Right renal cortex interstitium (tissue), 3 donors: Measurements from ENCODE around the gene CD96. TPM values are rescaled to one million over a fixed set of nuclear protein-coding genes. Genes with fewer than 3 reads are reported as not detected.
"Not testable (repeated sequence)": the region's sequence is repeated elsewhere in the genome, so short reads cannot be mapped to it uniquely, and the experiment has no call there.

Experiments used
- DNase-seq, 3 donors: peaks; one replicate each; pipeline ENCODE4 v3.0.0-alpha.2; 2013; ENCODE audit warnings: low read depth in 3 of 3, low spot score in 2 of 3
- polyA plus RNA-seq, 3 donors: library from polyadenylated mRNA; unstranded; fragments of 120-200 nt; gene quantifications; one replicate each; pipeline ENCODE4 v1.2.1, GENCODE V29; 2013; ENCODE audit not compliant: insufficient read length in 3 of 3

Gene CD96
- polyA plus RNA-seq, 3 donors: 0.75 to 1.4 (median 1.2) TPM

GRCh38 chr3:111668326-111668725 lies 126.3 kb downstream of the CD96 start:
- DNase-seq: no peak

GRCh38 chr3:111668888-111669488 lies 127.0 kb downstream of the CD96 start:
- DNase-seq: peak in 1 of 3 donors; percentile 31

- no peak for DNase-seq
Measured at GRCh38 chr3:111669926-111670630, 128.1 kb downstream of the CD96 start.

- not testable (repeated sequence) for DNase-seq
Measured at GRCh38 chr3:111672461-111672860, 130.5 kb downstream of the CD96 start.

- no peak for DNase-seq
Measured at GRCh38 chr3:111675846-111676210, 133.8 kb downstream of the CD96 start.

- no peak for DNase-seq
Measured at GRCh38 chr3:111676211-111677006, 134.4 kb downstream of the CD96 start.

- no peak for DNase-seq
Measured at GRCh38 chr3:111677007-111677392, 135.0 kb downstream of the CD96 start.

- DNase-seq: no peak
Measured at GRCh38 chr3:111681661-111682426, 139.8 kb downstream of the CD96 start.

- no peak for DNase-seq
Measured at GRCh38 chr3:111684640-111685039, 142.6 kb downstream of the CD96 start.

- no peak for DNase-seq
Measured at GRCh38 chr3:111688190-111688800, 146.3 kb downstream of the CD96 start.

GRCh38 chr3:111690242-111690641 lies 148.2 kb downstream of the CD96 start:
- no peak for DNase-seq

GRCh38 chr3:111691293-111691909 lies 149.4 kb downstream of the CD96 start:
- no peak for DNase-seq

- no peak for DNase-seq
Measured at GRCh38 chr3:111692593-111693552, 150.9 kb downstream of the CD96 start.

- no peak for DNase-seq
Measured at GRCh38 chr3:111694471-111694870, 152.5 kb downstream of the CD96 start.

- no peak for DNase-seq
Measured at GRCh38 chr3:111695636-111696117, 153.7 kb downstream of the CD96 start.

GRCh38 chr3:111700054-111700453 lies 158.1 kb downstream of the CD96 start:
- no peak for DNase-seq

GRCh38 chr3:111701292-111701906 lies 159.4 kb downstream of the CD96 start:
- DNase-seq: no peak
